MCF 10A (cell line): ENCODE results near the gene ELANE. TPM values are rescaled to one million over a fixed set of nuclear protein-coding genes. Genes with fewer than 3 reads are reported as not detected.
A peak's percentile ranks its signal among the peaks of the same experiment; 100 is the strongest.

Source experiments
- Bru-seq: library from RNA; stranded (reverse); fragments of 400-500 nt; gene quantifications from one replicate; lab custom pipeline; 2021; lab: Mats Ljungman, UMichigan
- BruChase-seq, 2 experiments: library from RNA; stranded (reverse); fragments of 400-500 nt; gene quantifications; one replicate each; lab custom pipeline; 2021; lab: Mats Ljungman, UMichigan
- BruUV-seq: library from RNA; stranded (reverse); fragments of 400-500 nt; replicated peaks from 2 replicates; lab custom pipeline; 2021; lab: Mats Ljungman, UMichigan
- CTCF ChIA-PET: fragments of 300-600 bp; sonication (Branson Sonifier 250); formaldehyde crosslinking; extraction: SDS; loops from one replicate; lab custom pipeline; 2021; ENCODE audit warnings: antibody characterized with exemption, inconsistent platforms; lab: Yijun Ruan, JAX
- POLR2A ChIA-PET: fragments of 300-600, 350-650 bp; sonication (Branson Sonifier 250); formaldehyde crosslinking; extraction: SDS; loops from one replicate; lab custom pipeline; 2020; ENCODE audit warnings: antibody characterized with exemption, inconsistent platforms; lab: Yijun Ruan, JAX
- DNase-seq: peaks from one replicate; pipeline ENCODE4 v3.0.0-alpha.2; 2018; ENCODE audit not compliant: unreplicated experiment
- H3K27ac Mint-ChIP-seq: one replicate; pipeline ENCODE4 v1.8.0; 2022; ENCODE audit warnings: mild to moderate bottlenecking, low read depth, mixed read lengths; ENCODE audit not compliant: unreplicated experiment
- H3K27me3 Mint-ChIP-seq: one replicate; pipeline ENCODE4 v1.8.0; 2022; ENCODE audit warnings: mixed read lengths; ENCODE audit not compliant: insufficient read depth, unreplicated experiment
- H3K36me3 Mint-ChIP-seq: one replicate; pipeline ENCODE4 v1.8.0; 2022; ENCODE audit warnings: mild to moderate bottlenecking, moderate library complexity, mixed read lengths; ENCODE audit not compliant: insufficient read depth, unreplicated experiment
- H3K4me1 Mint-ChIP-seq: one replicate; pipeline ENCODE4 v1.8.0; 2022; ENCODE audit warnings: mixed read lengths; ENCODE audit not compliant: insufficient read depth, unreplicated experiment
- H3K4me3 Mint-ChIP-seq: one replicate; pipeline ENCODE4 v1.8.0; 2022; ENCODE audit warnings: mild to moderate bottlenecking, moderate library complexity, mixed read lengths; ENCODE audit not compliant: unreplicated experiment
- H3K9me3 Mint-ChIP-seq: one replicate; pipeline ENCODE4 v1.8.0; 2022; ENCODE audit warnings: mixed read lengths; ENCODE audit not compliant: unreplicated experiment
- intact Hi-C: fragments of 100-400 bp; cut with micrococcal nuclease; formaldehyde crosslinking; loops from 2 replicates; pipeline ENCODE4 v1.14.1; 2022
- long read RNA-seq: library from polyadenylated mRNA; stranded (forward); transcript quantifications from one replicate; pipeline ENCODE4 v2.0.0, GENCODE V29; 2022
- total RNA-seq: library from RNA; stranded (reverse); gene quantifications from 2 replicates; pipeline ENCODE4 v1.2.3, GENCODE V29; 2022
- TF ChIP-seq, protein P1 (sequence below): fragments of 200-600 bp; IDR thresholded peaks from one replicate; pipeline ENCODE4 v1.8.0; 2022; ENCODE audit warnings: antibody characterized with exemption, mild to moderate bottlenecking; ENCODE audit not compliant: unreplicated experiment

ELANE gene
- not detected in 2 replicates for total RNA-seq
- Bru-seq, nascent RNA, result not detected
- not detected for BruChase-seq, experiment 1, labeled RNA remaining after a 6-hour chase
- BruChase-seq, experiment 2, labeled RNA remaining after a 2-hour chase, result not detected
- long read RNA-seq, result 0 reads

DNA sequence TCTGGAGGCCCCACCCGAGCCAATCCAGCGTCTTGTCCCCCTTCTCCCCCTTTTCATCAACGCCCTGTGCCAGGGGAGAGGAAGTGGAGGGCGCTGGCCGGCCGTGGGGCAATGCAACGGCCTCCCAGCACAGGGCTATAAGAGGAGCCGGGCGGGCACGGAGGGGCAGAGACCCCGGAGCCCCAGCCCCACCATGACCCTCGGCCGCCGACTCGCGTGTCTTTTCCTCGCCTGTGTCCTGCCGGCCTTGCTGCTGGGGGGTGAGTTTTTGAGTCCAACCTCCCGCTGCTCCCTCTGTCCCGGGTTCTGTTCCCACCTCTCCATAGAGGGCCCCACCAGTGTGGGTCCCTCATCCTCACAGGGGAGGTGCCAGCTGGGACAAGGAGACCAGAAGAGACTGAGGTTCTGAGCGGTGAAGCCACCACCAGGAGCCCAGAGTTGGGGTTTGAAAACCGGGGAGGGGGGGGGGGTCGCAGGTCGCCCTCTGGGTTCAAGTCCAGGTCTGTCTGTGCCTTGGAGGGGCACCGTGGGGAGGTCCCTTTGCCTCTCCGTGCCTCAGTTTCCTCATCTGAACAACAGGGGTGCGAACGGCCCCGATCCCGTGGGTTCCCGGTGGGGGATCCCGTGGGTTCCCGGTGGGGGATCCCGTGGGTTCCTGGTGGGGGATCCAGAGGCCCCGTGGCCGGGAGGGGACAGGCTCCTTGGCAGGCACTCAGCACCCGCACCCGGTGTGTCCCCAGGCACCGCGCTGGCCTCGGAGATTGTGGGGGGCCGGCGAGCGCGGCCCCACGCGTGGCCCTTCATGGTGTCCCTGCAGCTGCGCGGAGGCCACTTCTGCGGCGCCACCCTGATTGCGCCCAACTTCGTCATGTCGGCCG is at the start of gene ELANE:
ELANE (plus strand) TSS at position 168 of the 878 bp plus-strand sequence; CDS start at position 194, 26 bp downstream.
- peaks cover 10% of the 10 kb centered on the region for H3K4me1 Mint-ChIP-seq
- no peak within 1 kb of the TSS for H3K4me3 Mint-ChIP-seq
- no peak within 1 kb of the TSS for H3K27ac Mint-ChIP-seq
- no peaks in the 10 kb centered on the region for H3K36me3 Mint-ChIP-seq
- peaks cover 5% of the 10 kb centered on the region for H3K27me3 Mint-ChIP-seq
- TF ChIP-seq, protein P1, sequence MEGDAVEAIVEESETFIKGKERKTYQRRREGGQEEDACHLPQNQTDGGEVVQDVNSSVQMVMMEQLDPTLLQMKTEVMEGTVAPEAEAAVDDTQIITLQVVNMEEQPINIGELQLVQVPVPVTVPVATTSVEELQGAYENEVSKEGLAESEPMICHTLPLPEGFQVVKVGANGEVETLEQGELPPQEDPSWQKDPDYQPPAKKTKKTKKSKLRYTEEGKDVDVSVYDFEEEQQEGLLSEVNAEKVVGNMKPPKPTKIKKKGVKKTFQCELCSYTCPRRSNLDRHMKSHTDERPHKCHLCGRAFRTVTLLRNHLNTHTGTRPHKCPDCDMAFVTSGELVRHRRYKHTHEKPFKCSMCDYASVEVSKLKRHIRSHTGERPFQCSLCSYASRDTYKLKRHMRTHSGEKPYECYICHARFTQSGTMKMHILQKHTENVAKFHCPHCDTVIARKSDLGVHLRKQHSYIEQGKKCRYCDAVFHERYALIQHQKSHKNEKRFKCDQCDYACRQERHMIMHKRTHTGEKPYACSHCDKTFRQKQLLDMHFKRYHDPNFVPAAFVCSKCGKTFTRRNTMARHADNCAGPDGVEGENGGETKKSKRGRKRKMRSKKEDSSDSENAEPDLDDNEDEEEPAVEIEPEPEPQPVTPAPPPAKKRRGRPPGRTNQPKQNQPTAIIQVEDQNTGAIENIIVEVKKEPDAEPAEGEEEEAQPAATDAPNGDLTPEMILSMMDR, result no peak
- CTCF ChIA-PET, result no interaction called here
- DNase-seq, result no peak
- no TSS peak for BruUV-seq
- no peaks in the 10 kb centered on the region for H3K9me3 Mint-ChIP-seq
- intact Hi-C loops, result loop anchor here (10.0 kb wide), 1 partner anchor 132 kb away; the partner anchor contains the start of gene WDR18
- POLR2A ChIA-PET, result no interaction called here

- Mint-ChIP-seq H3K4me1 (peaks cover 33% of the 10 kb centered on the region), H3K36me3 (peaks cover 76% of the 10 kb centered on the region), H3K27me3 (no peaks in the 10 kb centered on the region), H3K27ac (peak overlapping the region; percentile 46), H3K9me3 (no peaks in the 10 kb centered on the region), H3K4me3 (peak overlapping the region; percentile 61)
- TF ChIP-seq, protein P1, result no peak
- intact Hi-C loops, result no loop called here
- CTCF ChIA-PET, result interaction anchor here (0.6 to 0.8 kb wide), 2 partner anchors 178 to 295 kb away, joined by 3 to 5 read pairs; no protein-coding TSS in a partner anchor
- POLR2A ChIA-PET, result interaction anchor here (0.7 to 1.6 kb wide), 3 partner anchors 24 to 91 kb away, joined by 3 to 5 read pairs (median 3); partner anchors contain the start of genes MED16 and RNU6-9
- BruUV-seq, result no TSS peak
- DNase-seq, result no peak
Observed at GRCh38 chr19:802498-803098, 49.5 kb upstream of the ELANE start.

DNA sequence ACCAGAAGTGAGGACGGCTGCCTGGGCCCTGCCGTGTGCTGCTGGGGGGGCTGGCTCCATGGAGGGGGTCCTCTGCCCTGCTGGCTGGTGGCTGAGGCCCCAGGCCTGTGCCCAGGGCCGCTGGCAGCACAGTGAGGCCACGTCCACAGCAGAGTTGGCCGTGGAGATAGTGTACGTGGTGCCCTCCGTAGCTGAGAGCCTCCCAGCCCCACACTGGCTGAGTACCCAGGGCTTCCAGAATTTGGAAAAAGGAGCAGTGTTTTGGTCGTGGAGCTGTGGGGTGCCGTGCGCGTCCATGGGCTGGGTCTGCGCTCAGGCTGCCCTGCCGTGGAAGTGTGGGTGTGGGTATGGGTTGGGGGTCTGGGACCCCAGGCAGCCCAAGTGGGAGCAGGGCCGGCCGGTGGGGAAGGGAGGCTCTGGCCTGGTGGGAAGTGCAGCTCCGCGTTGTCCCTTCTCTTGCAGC is 49.0 kb upstream of the ELANE start:
- Mint-ChIP-seq H3K36me3 (peaks cover 81% of the 10 kb centered on the region), H3K9me3 (no peaks in the 10 kb centered on the region), H3K4me3 (no peak overlapping the region), H3K27ac (no peak overlapping the region), H3K27me3 (no peaks in the 10 kb centered on the region), H3K4me1 (peaks cover 33% of the 10 kb centered on the region)
- intact Hi-C loops, result no loop called here
- no TSS peak for BruUV-seq
- ChIA-PET CTCF (interaction anchor here (0.6 to 0.8 kb wide), 2 partner anchors 178 to 295 kb away, joined by 3 to 5 read pairs; no protein-coding TSS in a partner anchor), POLR2A (interaction anchor here (0.7 kb wide), 1 partner anchor 142 kb away, joined by 3 read pairs; no protein-coding TSS in a partner anchor)
- TF ChIP-seq, protein P1, result no peak
- no peak for DNase-seq
